GM21786 (cell line): ENCODE results near the gene DNMT3A.

Source experiments
- ATAC-seq: cut with Tn5 transposase; IDR thresholded peaks from one replicate; pipeline ENCODE4 v1.9.1; 2021; ENCODE audit not compliant: unreplicated experiment

The DNMT3A gene

GRCh38 chr2:25245141-25245540 lies 96.6 kb downstream of the DNMT3A start:
- no peak for ATAC-seq

- no peak for ATAC-seq
Observed at GRCh38 chr2:25243995-25244394, 97.7 kb downstream of the DNMT3A start.

- no peak for ATAC-seq
Observed at GRCh38 chr2:25241452-25241851, 100.3 kb downstream of the DNMT3A start.

DNA sequence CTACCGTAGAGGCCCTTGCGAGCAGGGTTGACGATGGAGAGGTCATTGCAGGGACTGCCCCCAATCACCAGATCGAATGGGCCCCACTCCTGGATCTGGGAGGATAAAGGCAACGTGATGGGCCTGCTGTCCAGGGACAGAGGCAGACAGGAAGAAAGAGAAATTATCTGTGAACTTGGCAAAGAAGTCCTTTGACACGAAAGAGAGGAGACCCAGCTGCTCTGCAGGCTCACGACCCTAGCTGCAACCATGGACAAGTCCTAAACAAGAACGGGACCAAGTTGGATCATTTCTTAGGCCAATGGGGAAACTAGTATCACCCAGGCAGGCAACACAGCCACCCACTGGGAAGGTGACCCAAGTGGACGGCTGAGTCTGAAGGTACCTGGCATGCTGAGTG lies 101.1 kb downstream of the DNMT3A start:
- ATAC-seq, result no peak

DNA sequence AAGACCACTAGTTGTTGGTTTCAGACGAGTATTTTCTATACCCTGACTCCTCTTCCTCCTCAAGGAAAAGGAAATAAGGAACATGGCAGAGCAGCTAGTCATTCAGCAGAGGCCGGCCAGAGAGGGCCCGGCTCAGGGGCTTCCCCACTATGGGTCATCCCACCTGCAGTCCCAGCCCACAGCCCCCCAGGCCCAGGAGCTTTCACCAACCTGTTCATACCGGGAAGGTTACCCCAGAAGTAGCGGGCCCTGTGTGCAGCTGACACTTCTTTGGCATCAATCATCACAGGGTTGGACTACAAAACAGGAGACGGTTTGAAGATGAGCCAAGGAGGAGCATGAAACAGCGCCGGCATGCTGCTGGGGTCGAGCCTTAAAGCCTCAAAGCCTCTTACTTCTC lies 102.8 kb downstream of the DNMT3A start:
- ATAC-seq, result no peak

DNA sequence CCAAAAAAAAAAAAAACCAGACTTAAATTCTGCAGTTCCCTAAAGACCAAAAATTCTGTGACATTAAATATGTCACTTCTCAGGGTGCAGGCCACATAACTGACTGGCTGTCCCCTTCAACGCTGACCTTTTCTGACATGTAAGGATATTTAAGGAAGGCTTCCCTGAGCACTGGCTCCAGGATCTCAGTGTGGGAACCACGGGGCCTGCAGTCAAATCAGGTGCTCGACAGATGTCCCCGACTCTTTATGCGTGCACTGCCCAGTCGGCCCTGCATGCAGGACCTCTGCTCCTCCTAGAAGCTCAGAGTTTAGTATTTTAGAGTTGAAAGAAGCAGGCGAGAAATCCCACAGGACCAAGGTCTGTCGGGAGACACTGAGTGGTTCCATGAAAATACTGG lies 104.0 kb downstream of the DNMT3A start:
- no peak for ATAC-seq

DNA sequence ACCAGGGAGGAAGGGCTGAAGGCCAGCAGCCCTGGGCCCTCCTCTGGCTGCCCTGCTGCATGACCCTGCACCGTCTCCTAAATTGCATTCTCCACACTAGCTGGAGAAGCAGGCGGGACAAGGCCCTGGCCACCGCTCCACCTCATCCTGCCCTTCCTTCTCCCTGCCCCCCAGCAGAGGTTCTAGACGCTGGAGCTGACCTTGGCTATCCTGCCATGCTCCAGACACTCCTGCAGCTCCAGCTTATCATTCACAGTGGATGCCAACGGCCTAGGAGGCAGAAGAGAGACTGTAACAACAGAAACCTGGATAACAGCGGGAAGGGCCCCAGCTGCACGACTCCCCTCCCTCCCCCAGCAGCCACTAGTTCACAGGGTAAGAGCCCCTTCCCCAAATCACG lies 105.0 kb downstream of the DNMT3A start:
- ATAC-seq, result no peak

GRCh38 chr2:25234738-25235137 lies 107.0 kb downstream of the DNMT3A start:
- ATAC-seq, result no peak

DNA sequence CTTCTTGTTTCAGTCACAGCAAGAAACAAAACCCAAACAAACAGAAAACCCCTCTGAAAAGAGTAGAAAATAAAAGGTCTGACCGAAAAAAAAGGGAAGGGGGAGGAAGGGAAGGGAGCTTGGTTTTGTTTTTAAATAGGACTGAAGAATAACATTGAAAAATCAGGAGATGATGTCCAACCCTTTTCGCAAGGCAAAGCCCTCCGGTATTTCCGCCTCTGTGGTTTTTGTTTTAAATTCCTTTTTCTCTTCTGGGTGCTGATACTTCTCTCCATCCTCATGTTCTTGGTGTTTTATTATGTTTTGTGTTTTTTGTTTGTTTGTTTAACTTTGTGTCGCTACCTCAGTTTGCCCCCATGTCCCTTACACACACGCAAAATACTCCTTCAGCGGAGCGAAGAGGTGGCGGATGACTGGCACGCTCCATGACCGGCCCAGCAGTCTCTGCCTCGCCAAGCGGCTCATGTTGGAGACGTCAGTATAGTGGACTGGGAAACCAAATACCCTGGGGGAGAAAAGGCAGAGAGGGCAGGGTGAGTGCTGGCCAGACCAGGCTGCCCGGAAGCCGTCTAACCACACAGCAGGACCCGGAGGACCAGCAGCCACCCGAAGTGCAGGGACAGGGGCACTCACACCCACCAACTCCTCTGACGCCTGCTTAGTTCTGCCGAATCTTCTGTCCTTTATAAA lies 107.7 kb downstream of the DNMT3A start:
- ATAC-seq, result no peak

GRCh38 chr2:25232248-25232825 lies 109.4 kb downstream of the DNMT3A start:
- ATAC-seq, result no peak

DNA sequence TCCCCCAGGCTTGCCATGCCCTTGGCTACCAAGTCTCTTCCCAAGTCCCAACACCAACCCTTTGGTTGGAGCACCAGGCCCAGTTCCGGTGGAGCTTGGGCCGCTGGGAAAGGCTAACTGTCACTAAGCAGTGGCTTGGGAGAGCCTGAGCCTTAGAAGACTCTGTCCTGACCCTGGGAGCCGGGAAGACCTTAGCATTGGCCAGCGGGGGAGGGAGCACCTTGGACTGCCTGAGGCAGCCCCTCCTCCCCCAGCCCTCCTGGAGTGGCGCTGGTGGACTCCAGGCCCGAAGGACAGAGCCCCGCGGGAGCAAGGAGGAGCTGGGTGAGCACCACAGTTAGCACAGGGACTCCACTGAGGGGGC lies 110.8 kb downstream of the DNMT3A start:
- ATAC-seq, result no peak

DNA sequence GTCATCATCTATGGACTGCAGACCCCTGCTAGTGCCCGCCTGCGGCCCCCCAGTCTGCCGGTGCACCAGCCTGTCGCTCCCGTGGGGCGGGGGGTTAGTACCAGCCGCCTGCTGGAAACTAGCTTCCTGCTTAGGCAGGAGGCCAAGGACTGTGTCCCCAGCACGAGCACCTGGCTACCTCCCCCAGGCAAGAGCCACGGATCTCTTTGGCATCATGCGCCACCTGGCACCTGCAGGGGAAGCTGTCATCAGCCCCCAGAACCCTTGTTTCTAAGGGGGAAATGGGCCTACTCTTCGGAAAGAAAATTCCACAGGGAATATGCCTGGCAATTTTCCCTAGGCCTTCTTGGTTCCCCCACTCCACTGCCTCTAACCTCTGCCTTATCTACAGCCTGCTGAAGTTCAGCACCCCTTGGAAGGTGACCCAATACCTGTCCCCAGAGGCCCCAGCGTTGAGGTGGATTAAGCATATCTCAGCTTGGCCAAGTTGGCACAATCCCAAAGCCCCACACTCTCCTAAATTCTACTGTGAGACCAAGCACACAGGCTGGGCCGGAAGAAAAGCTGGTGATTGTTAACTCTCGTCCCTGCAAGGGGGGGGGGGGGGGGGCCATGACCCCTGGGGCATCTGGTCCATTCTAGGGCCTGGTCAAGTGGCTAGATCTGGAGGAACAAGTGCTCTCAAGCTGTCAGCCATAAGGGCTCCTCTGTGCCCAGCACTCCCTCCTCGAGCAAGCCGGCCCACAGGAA lies 111.4 kb downstream of the DNMT3A start:
- ATAC-seq, result no peak

DNA sequence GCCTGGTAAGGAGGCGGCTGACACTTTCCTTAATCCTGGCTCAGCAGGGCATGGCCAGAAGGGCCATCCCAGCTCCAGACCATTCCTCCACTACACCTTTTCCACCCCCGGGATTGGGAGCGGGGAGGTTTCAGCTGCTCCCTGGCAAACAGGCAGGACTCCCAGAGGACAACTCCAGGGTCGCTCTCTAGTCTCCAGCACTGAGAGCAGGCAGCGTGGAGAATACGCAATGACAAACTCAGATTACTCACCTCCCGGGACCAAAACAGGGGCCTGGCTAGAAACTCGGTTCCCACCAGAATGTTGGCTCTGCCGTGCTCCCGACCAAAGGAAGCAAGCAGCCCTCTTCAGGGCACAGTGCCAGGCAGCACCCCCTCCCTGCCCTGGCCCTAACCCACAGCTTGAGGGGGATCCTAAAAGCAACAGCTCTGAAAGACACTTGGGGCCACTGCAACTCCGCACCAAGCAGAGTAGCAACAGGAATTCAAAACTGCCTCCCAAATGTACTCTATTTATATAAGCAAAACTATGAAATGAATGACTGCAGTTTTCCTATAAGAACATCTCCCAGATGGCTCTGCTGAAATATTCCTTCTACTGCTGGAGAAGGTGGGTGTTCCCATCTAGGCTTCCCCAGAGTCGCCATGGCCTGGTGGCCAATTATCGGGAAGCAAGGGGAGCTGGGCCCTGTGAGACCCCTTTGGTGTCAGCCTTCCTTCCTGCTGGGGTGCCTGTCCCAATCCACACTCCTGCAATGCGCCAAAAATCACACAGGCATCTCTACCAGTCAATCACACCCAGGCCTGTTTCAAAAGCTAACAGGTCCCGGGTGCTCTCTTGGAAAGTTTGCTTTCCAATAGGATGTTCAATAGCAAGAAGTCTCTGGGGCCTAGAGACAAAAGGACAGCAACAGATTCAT lies 112.2 kb downstream of the DNMT3A start:
- no peak for ATAC-seq

- no peak for ATAC-seq
Observed at GRCh38 chr2:25228848-25229278, 112.9 kb downstream of the DNMT3A start.

DNA sequence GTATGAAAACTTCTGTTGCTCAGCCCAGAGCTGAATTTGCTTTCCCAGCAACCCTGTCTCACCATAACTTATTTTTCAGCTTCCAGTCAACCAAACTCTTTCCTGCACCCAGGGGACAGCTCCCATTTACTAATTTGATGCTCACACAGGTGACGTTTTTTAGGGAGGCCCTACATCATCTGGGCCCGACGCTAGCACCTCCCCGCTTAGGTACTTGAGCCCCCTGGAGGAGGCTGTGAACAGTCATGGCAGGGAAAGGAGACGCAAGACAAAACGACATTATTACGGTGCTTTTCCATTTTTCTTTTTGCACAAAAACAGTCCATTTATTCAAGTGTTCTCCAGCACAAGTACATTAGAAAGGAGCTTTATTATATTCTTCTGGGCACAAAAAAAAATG lies 114.1 kb downstream of the DNMT3A start:
- ATAC-seq, result no peak

DNA sequence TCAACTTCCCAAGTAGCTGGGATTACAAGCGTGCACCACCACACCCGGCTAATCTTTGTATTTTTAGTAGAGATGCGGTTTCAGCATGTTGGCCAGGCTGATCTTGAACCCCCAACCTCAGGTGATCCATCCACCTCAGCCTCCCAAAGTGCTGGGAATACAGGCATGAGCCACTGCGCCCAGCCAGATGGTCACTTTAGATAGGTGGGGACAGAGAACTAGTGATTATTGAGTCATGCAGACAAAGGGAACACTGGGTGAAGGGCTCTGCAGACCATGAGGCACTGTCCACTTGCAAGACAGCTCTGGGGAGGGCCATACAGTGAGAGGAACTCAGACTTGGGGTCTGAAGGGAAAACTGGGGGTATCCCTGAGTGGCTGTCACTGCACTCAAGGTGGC lies 114.9 kb downstream of the DNMT3A start:
- no peak for ATAC-seq

DNA sequence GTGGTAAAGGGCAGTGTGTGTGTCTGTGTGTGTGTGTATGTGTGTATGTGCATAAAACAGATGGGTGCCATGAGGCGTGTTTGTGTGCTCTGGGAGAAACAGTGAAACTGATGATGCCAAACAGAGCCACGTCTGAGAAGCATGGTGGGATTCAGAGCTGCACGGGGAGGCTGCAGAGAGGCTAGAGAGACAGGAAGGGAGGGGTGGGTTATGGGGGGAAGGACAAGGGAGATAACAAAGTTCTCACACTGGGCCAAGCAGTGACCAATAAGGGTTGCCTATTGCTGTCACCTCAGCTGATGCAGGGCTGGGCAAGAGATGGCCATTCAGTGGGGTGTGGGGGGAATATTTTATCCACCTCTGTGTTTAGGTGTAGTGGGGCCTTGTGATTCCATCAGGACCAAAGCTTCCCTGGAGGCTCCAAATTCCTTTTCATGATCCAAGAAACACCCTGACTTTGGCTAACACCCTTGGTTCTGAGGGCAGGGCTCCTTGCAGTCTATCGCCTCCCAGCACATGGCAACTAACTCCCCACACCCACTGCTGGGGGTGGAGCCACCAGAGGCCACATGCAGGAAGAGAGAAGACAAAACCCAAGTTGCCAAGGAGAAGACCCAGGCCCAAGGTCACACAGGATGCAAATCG lies 119.1 kb downstream of the DNMT3A start:
- no peak for ATAC-seq

GRCh38 chr2:25221579-25221978 lies 120.1 kb downstream of the DNMT3A start:
- ATAC-seq, result no peak

DNA sequence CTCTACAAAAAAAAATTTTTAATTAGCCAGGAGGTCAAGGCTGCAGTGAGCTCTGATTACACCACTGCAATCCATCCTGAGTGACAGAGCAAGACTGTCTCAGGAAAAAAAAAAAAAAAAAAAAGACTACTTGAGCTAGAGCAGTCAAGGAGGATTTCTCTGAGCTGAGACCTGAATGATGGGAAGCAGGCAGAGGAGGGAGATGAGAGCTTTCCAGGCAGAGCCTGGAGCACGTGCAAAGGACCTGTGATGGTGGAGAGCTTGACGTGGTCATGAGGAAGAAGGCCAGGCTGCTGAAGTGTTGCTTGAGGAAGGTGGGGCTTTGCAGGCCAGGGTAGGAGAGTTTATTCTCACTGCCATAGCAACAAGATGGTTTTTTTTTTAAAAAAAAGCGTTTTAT lies 121.4 kb downstream of the DNMT3A start:
- ATAC-seq, result no peak

DNA sequence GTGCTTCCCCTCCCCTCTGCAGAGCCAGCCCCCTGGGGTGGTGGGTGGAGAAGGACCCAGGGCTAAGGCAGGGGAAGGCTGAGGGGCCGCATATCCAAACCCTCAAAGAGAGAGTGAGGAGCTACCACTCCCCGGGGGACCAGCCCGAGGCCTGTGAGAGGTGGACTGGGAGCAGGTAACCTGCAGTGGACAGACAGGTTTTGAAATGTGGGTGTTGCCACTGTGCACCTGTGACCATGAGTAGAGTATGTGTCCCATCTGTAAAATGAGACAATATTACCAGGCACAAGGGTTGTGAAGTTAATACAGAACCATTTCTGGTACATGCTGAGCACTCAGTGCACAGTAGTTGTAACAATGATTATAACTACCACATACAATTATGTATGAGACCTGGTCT lies 122.1 kb downstream of the DNMT3A start:
- ATAC-seq, result no peak

DNA sequence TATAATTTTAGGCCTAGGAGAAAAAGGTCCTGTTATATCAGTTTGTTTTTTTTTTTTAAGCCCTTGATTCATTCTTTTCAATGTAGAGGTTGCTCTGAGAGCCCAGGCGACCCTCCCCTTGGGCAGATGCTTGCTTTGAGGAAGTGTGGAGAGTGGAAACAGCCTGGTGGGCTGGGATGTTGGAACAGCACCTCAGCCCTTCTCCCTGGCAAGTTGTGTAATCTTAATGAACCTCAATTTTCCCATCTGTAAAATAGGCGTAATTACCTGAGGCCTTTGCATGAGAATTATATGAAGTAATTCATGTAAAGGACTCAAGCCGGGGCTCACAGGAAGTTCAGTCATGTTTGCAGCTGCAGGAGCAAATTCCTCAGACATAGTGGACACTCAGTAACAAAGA lies 123.6 kb downstream of the DNMT3A start:
- no peak for ATAC-seq
